Left ventricle myocardium inferior (tissue), 1 donor: ENCODE measurements around the gene ZNF488. TPM values are rescaled to one million over a fixed set of nuclear protein-coding genes. Genes with fewer than 3 reads are reported as not detected.

Experiments used
- DNase-seq: peaks from one replicate; pipeline ENCODE4 v3.0.0-alpha.2; 2020
- H3K27ac ChIP-seq: fragments of 200-600 bp; replicated peaks from 2 replicates; pipeline ENCODE4 v1.8.0; 2021
- H3K27me3 ChIP-seq: fragments of 200-600 bp; 2 replicates; pipeline ENCODE4 v1.8.0; 2021; ENCODE audit warnings: low read depth
- H3K36me3 ChIP-seq: fragments of 200-600 bp; 2 replicates; pipeline ENCODE4 v1.8.0; 2021
- H3K4me1 ChIP-seq: fragments of 200-600 bp; 2 replicates; pipeline ENCODE4 v1.8.0; 2021
- H3K4me3 ChIP-seq: fragments of 200-600 bp; 2 replicates; pipeline ENCODE4 v1.8.0; 2021; ENCODE audit warnings: mild to moderate bottlenecking, moderate library complexity
- H3K9me3 ChIP-seq: fragments of 200-600 bp; replicated peaks from 2 replicates; pipeline ENCODE4 v1.8.0; 2021
- intact Hi-C: fragments of 100-400 bp; cut with micrococcal nuclease; formaldehyde crosslinking; loops from one replicate; pipeline ENCODE4 v1.11.0; 2022
- total RNA-seq: library from RNA; stranded (reverse); fragmentation: NEBNext Ultra II Directional; extraction: Animal tissue kit (Norgen Biotek cat#: 25700); gene quantifications from one replicate; pipeline ENCODE4 v1.2.1, GENCODE V29; 2021
- TF ChIP-seq, protein P1 (sequence below): fragments of 200-600 bp; IDR thresholded peaks from 2 replicates; pipeline ENCODE4 v1.8.0; 2021; ENCODE audit warnings: antibody characterized with exemption, mild to moderate bottlenecking, borderline replicate concordance
- donor health status: DM: no; HTN: yes; CAD: no; lungs with severe emphysema.

The ZNF488 gene
- total RNA-seq, 1 donor from 2014 or later = 0.05 TPM

DNA sequence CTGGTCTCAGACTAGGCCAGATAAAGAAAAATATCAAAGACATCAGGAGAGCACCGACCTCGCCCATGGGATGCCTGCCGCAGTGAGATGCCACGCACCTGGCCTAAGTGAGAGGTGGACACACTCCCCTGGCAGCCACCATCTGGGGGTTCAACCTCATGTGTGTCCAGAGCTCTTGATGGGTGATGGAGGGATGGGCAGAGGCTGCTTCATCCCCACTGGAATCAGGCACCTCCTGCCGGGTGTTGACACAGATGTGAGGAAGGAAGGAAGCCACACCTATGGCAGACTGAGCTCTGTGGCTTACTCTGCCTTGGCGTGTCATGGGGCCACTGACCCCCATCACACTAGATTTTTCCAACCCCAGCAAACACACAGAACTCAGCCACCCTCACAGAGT lies 11.4 kb downstream of the ZNF488 start:
- H3K27me3 ChIP-seq = peaks cover 47% of the 10 kb centered on the region
- no peak overlapping the region for H3K27ac ChIP-seq
- H3K4me1 ChIP-seq = no peaks in the 10 kb centered on the region
- TF ChIP-seq, protein P1, sequence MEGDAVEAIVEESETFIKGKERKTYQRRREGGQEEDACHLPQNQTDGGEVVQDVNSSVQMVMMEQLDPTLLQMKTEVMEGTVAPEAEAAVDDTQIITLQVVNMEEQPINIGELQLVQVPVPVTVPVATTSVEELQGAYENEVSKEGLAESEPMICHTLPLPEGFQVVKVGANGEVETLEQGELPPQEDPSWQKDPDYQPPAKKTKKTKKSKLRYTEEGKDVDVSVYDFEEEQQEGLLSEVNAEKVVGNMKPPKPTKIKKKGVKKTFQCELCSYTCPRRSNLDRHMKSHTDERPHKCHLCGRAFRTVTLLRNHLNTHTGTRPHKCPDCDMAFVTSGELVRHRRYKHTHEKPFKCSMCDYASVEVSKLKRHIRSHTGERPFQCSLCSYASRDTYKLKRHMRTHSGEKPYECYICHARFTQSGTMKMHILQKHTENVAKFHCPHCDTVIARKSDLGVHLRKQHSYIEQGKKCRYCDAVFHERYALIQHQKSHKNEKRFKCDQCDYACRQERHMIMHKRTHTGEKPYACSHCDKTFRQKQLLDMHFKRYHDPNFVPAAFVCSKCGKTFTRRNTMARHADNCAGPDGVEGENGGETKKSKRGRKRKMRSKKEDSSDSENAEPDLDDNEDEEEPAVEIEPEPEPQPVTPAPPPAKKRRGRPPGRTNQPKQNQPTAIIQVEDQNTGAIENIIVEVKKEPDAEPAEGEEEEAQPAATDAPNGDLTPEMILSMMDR = no peak
- no peak overlapping the region for H3K4me3 ChIP-seq
- H3K9me3 ChIP-seq = no peaks in the 10 kb centered on the region
- no peaks in the 10 kb centered on the region for H3K36me3 ChIP-seq
- intact Hi-C loops = no loop called here
- DNase-seq = no peak

DNA sequence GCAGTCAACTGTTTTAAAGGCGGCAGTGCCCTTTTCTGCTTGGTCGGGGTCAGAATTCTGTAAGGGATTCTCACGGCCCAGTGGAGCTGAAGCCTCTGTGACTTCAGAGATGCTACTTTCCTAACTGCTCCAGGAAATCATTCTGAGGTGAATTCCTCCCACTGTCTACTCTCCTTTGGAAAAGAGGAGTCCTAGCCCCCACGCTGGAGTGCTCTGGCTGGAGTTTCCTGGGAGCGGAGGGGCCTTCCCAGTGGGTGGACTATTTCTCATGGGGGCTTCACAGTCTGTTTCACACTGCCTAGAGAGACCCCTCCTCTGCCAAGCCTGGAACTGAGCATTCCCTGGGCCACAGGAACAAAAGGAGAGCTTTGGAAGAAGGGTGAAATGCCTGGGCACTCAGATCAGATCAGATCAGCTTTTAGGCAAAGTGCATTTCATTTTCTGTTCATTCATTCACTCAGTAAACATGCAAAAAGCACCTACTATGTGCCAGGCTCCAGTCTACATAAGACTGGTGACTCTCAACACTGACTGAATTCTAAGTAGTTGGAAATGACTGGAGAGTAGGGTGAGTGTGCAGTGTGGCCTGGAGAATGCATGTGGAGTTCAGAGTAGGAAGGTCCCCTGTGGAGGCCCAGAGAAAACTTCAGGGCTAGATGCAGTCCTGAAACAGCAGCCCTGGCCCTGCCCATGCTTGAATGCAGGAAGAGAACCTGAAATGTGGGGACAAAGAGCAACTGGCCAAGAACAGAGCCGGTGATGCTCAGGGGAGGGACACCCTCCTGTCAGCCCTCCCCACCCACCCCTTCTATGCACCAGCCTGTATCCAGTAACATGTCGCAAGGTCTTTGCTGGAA lies 12.2 kb downstream of the ZNF488 start:
- TF ChIP-seq, protein P1 = no peak
- no peak overlapping the region for H3K4me3 ChIP-seq
- intact Hi-C loops = no loop called here

GRCh38 chr10:47370878-47371277 lies 13.2 kb downstream of the ZNF488 start:
- intact Hi-C loops = no loop called here
- no peak overlapping the region for H3K4me3 ChIP-seq
- H3K27me3 ChIP-seq = peaks cover 29% of the 10 kb centered on the region
- H3K36me3 ChIP-seq = no peaks in the 10 kb centered on the region
- TF ChIP-seq, protein P1 = no peak
- H3K9me3 ChIP-seq = no peaks in the 10 kb centered on the region
- H3K4me1 ChIP-seq = no peaks in the 10 kb centered on the region
- no peak for DNase-seq
- H3K27ac ChIP-seq = no peak overlapping the region

More for the DNA sequence above, 12.2 kb downstream of the ZNF488 start:
- no peaks in the 10 kb centered on the region for H3K4me1 ChIP-seq
- H3K36me3 ChIP-seq = no peaks in the 10 kb centered on the region
- DNase-seq = no peak
- H3K27me3 ChIP-seq = peaks cover 39% of the 10 kb centered on the region
- H3K9me3 ChIP-seq = no peaks in the 10 kb centered on the region
- no peak overlapping the region for H3K27ac ChIP-seq

GRCh38 chr10:47370015-47370767 lies 13.9 kb downstream of the ZNF488 start:
- Histone ChIP-seq H3K27ac (no peak overlapping the region), H3K27me3 (peaks cover 24% of the 10 kb centered on the region), H3K4me3 (no peak overlapping the region), H3K4me1 (no peaks in the 10 kb centered on the region), H3K36me3 (no peaks in the 10 kb centered on the region), H3K9me3 (no peaks in the 10 kb centered on the region)
- intact Hi-C loops = no loop called here
- no peak for DNase-seq
- TF ChIP-seq, protein P1 = no peak

GRCh38 chr10:47369251-47369894 lies 14.7 kb downstream of the ZNF488 start:
- no peak for DNase-seq
- H3K27me3 ChIP-seq = peaks cover 16% of the 10 kb centered on the region
- no peak overlapping the region for H3K4me3 ChIP-seq
- TF ChIP-seq, protein P1 = no peak
- intact Hi-C loops = no loop called here
- H3K27ac ChIP-seq = no peak overlapping the region
- H3K4me1 ChIP-seq = no peaks in the 10 kb centered on the region
- no peaks in the 10 kb centered on the region for H3K36me3 ChIP-seq
- H3K9me3 ChIP-seq = no peaks in the 10 kb centered on the region
